KMS-11 (cell line): ENCODE results near the gene P2RX1.

Experiments used
- H2AFZ ChIP-seq: fragments of 200-600 bp; sonication (generic); 2 replicates; pipeline ENCODE4 v1.6.1; 2016; ENCODE audit warnings: antibody characterized with exemption, mixed run types, low read depth
- H3K27ac ChIP-seq: fragments of 200-600 bp; sonication (generic); 2 replicates; pipeline ENCODE4 v1.6.1; 2016; ENCODE audit warnings: mild to moderate bottlenecking, mixed run types
- H3K27me3 ChIP-seq: fragments of 200-600 bp; sonication (generic); 2 replicates; pipeline ENCODE4 v1.6.1; 2017; ENCODE audit warnings: mild to moderate bottlenecking, low read depth, mixed run types, moderate library complexity; ENCODE audit not compliant: insufficient read depth
- H3K36me3 ChIP-seq: fragments of 200-600 bp; sonication (generic); 2 replicates; pipeline ENCODE4 v1.6.1; 2017; ENCODE audit warnings: mild to moderate bottlenecking, mixed run types; ENCODE audit not compliant: insufficient read depth
- H3K4me1 ChIP-seq: fragments of 200-600 bp; sonication (generic); 2 replicates; pipeline ENCODE4 v1.6.1; 2016; ENCODE audit warnings: mild to moderate bottlenecking, low read depth, mixed run types; ENCODE audit not compliant: poor library complexity, severe bottlenecking
- H3K4me2 ChIP-seq: fragments of 200-600 bp; sonication (generic); 2 replicates; pipeline ENCODE4 v1.7.0; 2016; ENCODE audit warnings: mild to moderate bottlenecking, mixed run types
- H3K4me3 ChIP-seq: fragments of 200-600 bp; sonication (generic); IDR thresholded peaks from 2 replicates; pipeline ENCODE4 v1.6.1; 2017; ENCODE audit warnings: low read depth, low read length, mixed read lengths; ENCODE audit not compliant: insufficient read depth
- H3K79me2 ChIP-seq: fragments of 200-600 bp; sonication (generic); 2 replicates; pipeline ENCODE4 v1.6.1; 2016; ENCODE audit warnings: low read depth, mixed run types; ENCODE audit not compliant: insufficient read depth
- H3K9ac ChIP-seq: fragments of 200-600 bp; sonication (generic); 2 replicates; pipeline ENCODE4 v1.6.1; 2016; ENCODE audit warnings: mild to moderate bottlenecking, mixed run types
- H4K20me1 ChIP-seq: fragments of 200-600 bp; sonication (generic); 2 replicates; pipeline ENCODE4 v1.6.1; 2016; ENCODE audit warnings: mild to moderate bottlenecking, mixed run types; ENCODE audit not compliant: insufficient read depth
- CTCF ChIP-seq: fragments of 200-600 bp; sonication (generic); conservative IDR thresholded peaks from 2 replicates; pipeline ENCODE4 v1.6.1; 2017; ENCODE audit warnings: low read depth, mild to moderate bottlenecking, antibody characterized with exemption, low read length, moderate library complexity, mixed read lengths

Gene P2RX1

GRCh38 chr17:3893003-3893719 is 23.1 kb downstream of the P2RX1 start, which contains the start of gene CAMKK1:
Gene CAMKK1, minus strand, starts transcription at chr17:3893053. Its CDS starts 7,366 bp downstream, at chr17:3885687.
- H3K36me3 ChIP-seq = no peaks in the 10 kb centered on the region
- H3K4me2 ChIP-seq = peak within 1 kb of the TSS; percentile 45
- no peak within 1 kb of the TSS for H3K27ac ChIP-seq
- peaks cover 4% of the 10 kb centered on the region for H3K4me1 ChIP-seq
- TF ChIP-seq CTCF = no peak
- H4K20me1 ChIP-seq = no peaks in the 10 kb centered on the region
- peak within 1 kb of the TSS; percentile 69 for H2AFZ ChIP-seq
- no peaks in the 10 kb centered on the region for H3K27me3 ChIP-seq
- no peak within 1 kb of the TSS for H3K4me3 ChIP-seq
- no peak within 1 kb of the TSS for H3K9ac ChIP-seq
- no peaks in the 10 kb centered on the region for H3K79me2 ChIP-seq

GRCh38 chr17:3892095-3892998 is 23.9 kb downstream of the P2RX1 start:
- H3K4me1 ChIP-seq = peaks cover 4% of the 10 kb centered on the region
- H3K36me3 ChIP-seq = no peaks in the 10 kb centered on the region
- no peaks in the 10 kb centered on the region for H3K27me3 ChIP-seq
- H2AFZ ChIP-seq = peak overlapping the region; percentile 61
- no peak overlapping the region for H3K4me3 ChIP-seq
- H3K27ac ChIP-seq = no peak overlapping the region
- no peak overlapping the region for H3K9ac ChIP-seq
- H4K20me1 ChIP-seq = no peaks in the 10 kb centered on the region
- H3K4me2 ChIP-seq = peak overlapping the region; percentile 45
- no peaks in the 10 kb centered on the region for H3K79me2 ChIP-seq
- TF ChIP-seq CTCF = no peak

DNA sequence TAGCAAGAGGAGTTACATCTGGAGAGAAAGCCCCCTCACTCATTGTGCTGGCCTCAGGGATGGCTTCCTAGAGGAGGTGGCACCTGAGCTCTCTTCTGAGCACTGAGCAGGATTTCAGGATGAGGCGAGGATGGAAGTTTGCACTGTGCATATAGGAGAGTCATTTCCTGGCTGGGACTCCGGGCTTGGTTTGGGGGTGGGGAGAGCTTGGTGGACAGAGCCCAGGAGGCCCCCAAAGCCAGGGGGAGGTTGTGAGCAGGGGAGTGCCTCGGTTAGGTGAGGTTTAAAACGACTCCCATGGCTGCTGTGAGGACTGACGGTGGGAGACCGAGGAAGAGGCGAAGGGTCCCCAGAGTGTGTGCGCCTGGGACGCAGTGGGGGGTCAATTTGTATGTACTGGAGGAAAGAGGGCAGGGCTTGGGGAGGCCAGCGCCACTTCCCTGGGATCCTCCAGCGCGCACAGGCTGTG is 24.6 kb downstream of the P2RX1 start:
- H3K9ac ChIP-seq = no peak overlapping the region
- H3K27me3 ChIP-seq = no peaks in the 10 kb centered on the region
- no peak overlapping the region for H3K4me3 ChIP-seq
- peaks cover 4% of the 10 kb centered on the region for H3K4me1 ChIP-seq
- no peak overlapping the region for H3K4me2 ChIP-seq
- H2AFZ ChIP-seq = no peak overlapping the region
- no peak for TF ChIP-seq CTCF
- no peak overlapping the region for H3K27ac ChIP-seq
- H4K20me1 ChIP-seq = no peaks in the 10 kb centered on the region
- H3K36me3 ChIP-seq = no peaks in the 10 kb centered on the region
- H3K79me2 ChIP-seq = no peaks in the 10 kb centered on the region

DNA sequence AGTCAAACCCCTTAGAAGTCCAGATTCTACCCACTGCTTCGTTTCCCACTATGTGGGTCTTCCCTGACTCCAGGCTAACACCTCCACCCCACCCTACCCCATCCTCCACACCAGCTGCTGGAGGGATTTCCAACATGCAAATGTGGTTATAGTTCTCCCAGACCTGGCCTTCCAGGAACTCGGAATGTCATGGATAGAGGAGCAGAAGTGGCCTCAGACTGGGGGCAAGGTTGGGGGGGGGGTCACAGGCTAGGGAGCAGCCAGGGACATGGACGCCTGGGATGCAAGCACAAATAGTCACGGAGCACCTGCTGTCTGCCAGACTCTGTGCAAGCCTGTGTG is 25.4 kb downstream of the P2RX1 start:
- no peaks in the 10 kb centered on the region for H3K79me2 ChIP-seq
- H3K4me3 ChIP-seq = no peak overlapping the region
- H3K4me2 ChIP-seq = no peak overlapping the region
- no peaks in the 10 kb centered on the region for H4K20me1 ChIP-seq
- TF ChIP-seq CTCF = no peak
- no peak overlapping the region for H2AFZ ChIP-seq
- no peak overlapping the region for H3K27ac ChIP-seq
- no peaks in the 10 kb centered on the region for H3K36me3 ChIP-seq
- peaks cover 4% of the 10 kb centered on the region for H3K4me1 ChIP-seq
- H3K9ac ChIP-seq = no peak overlapping the region
- no peaks in the 10 kb centered on the region for H3K27me3 ChIP-seq
